ENCODE measurements around the gene ADNP. TPM values are rescaled to one million over a fixed set of nuclear protein-coding genes. Genes with fewer than 3 reads are reported as not detected.
"Not testable (repeated sequence)": the region's sequence is repeated elsewhere in the genome, so short reads cannot be mapped to it uniquely, and the experiment has no call there.

The ADNP gene
- total RNA-seq, 4 donors from 2014 or later = 51.8 to 64.3 (median 58.2) TPM

- Histone ChIP-seq H3K27ac (no peak overlapping the region), H3K4me1 (no peaks in the 10 kb centered on the region), H3K4me3 (no peak overlapping the region), H3K27me3 (no peaks in the 10 kb centered on the region), H3K9me3 (no peaks in the 10 kb centered on the region), H3K36me3 (peaks cover 0 to 37% (median 0%) of the 10 kb centered on the region in 3 donors)
- DNase-seq = no peak
- TF ChIP-seq CTCF (IDR thresholded peaks at IDR 0.05) = no peak
These were observed 43.7 kb downstream of the ADNP start for GRCh38 chr20:50887576-50887975.

- Histone ChIP-seq H3K4me3 (no peak overlapping the region), H3K4me1 (no peaks in the 10 kb centered on the region), H3K9me3 (no peaks in the 10 kb centered on the region), H3K27ac (no peak overlapping the region), H3K27me3 (no peaks in the 10 kb centered on the region), H3K36me3 (peaks cover 0 to 24% (median 0%) of the 10 kb centered on the region in 3 donors)
- no peak for DNase-seq
- TF ChIP-seq CTCF (IDR thresholded peaks at IDR 0.05) = no peak
- TF ChIP-seq POLR2A (IDR thresholded peaks at IDR 0.05) = no peak
These were observed 45.0 kb downstream of the ADNP start for GRCh38 chr20:50886184-50886790.

- H3K9me3 ChIP-seq = no peaks in the 10 kb centered on the region
- no peaks in the 10 kb centered on the region for H3K4me1 ChIP-seq
- DNase-seq = no peak
- no peak overlapping the region for H3K4me3 ChIP-seq
- TF ChIP-seq POLR2A (IDR thresholded peaks at IDR 0.05) (no peak), CTCF (IDR thresholded peaks at IDR 0.05) (no peak)
- no peaks in the 10 kb centered on the region for H3K27me3 ChIP-seq
- H3K36me3 ChIP-seq = peaks cover 0 to 19% (median 0%) of the 10 kb centered on the region in 3 donors
- H3K27ac ChIP-seq = no peak overlapping the region
These were observed 45.5 kb downstream of the ADNP start for GRCh38 chr20:50885781-50886180.

- no peak overlapping the region for H3K4me3 ChIP-seq
- H3K27ac ChIP-seq = no peak overlapping the region
- no peaks in the 10 kb centered on the region for H3K9me3 ChIP-seq
- no peak for DNase-seq
- TF ChIP-seq CTCF (IDR thresholded peaks at IDR 0.05) (no peak), POLR2A (IDR thresholded peaks at IDR 0.05) (no peak)
- no peaks in the 10 kb centered on the region for H3K27me3 ChIP-seq
- no peaks in the 10 kb centered on the region for H3K4me1 ChIP-seq
- peaks cover 0 to 18% (median 0%) of the 10 kb centered on the region in 3 donors for H3K36me3 ChIP-seq
These were observed 46.2 kb downstream of the ADNP start for GRCh38 chr20:50885068-50885467.

GRCh38 chr20:50883856-50884255, 47.4 kb downstream of the ADNP start:
- no peak overlapping the region for H3K27ac ChIP-seq
- no peak overlapping the region for H3K4me3 ChIP-seq
- H3K27me3 ChIP-seq = no peaks in the 10 kb centered on the region
- H3K9me3 ChIP-seq = no peaks in the 10 kb centered on the region
- no peaks in the 10 kb centered on the region for H3K4me1 ChIP-seq
- TF ChIP-seq POLR2A (IDR thresholded peaks at IDR 0.05) (no peak), CTCF (IDR thresholded peaks at IDR 0.05) (no peak)
- H3K36me3 ChIP-seq = peaks cover 0 to 8% (median 0%) of the 10 kb centered on the region in 3 donors
- DNase-seq = peak in 1 of 3 donors; percentile 21

- H3K36me3 ChIP-seq, H3K9me3 ChIP-seq, H3K27me3 ChIP-seq, H3K4me1 ChIP-seq, H3K4me3 ChIP-seq, H3K27ac ChIP-seq: not testable (repeated sequence)
- peak in 1 of 3 donors; percentile 38 for DNase-seq
These were observed 49.3 kb downstream of the ADNP start for GRCh38 chr20:50881759-50882424.

All from Peyer's patch (tissue), 4 donors.